Keratinocyte (primary cell): ENCODE measurements around the gene APP. TPM values are rescaled to one million over a fixed set of nuclear protein-coding genes. Genes with fewer than 3 reads are reported as not detected.

Experiments used
- DNase-seq: peaks from one replicate; pipeline ENCODE4 v3.0.0-alpha.2; 2011; ENCODE audit warnings: low read depth, missing footprints, low spot score
- FAIRE-seq: peaks from 2 replicates; lab custom pipeline; 2011; peaks lifted over from hg19 to GRCh38; lab: Jason Lieb, UNC
- H2AFZ ChIP-seq: 2 replicates; pipeline ENCODE4 v1.6.0; 2012; ENCODE audit warnings: low read length, control low read depth, inconsistent platforms; ENCODE audit not compliant: control insufficient read depth
- H3K27ac ChIP-seq: 2 replicates; pipeline ENCODE4 v1.5.1; 2011; ENCODE audit warnings: low read length; ENCODE audit not compliant: control insufficient read depth, insufficient read depth
- H3K27me3 ChIP-seq: 3 replicates; pipeline ENCODE4 v1.6.0; 2011; ENCODE audit warnings: low read length; ENCODE audit not compliant: control insufficient read depth, insufficient read depth; ENCODE audit errors: extremely low read depth
- H3K36me3 ChIP-seq, 2 experiments: 2 replicates in 1 of 2; 3 replicates in 1 of 2; pipeline ENCODE4 v1.5.1; 2011; ENCODE audit warnings: low read length in 2 of 2, mild to moderate bottlenecking in 1 of 2; ENCODE audit not compliant: control insufficient read depth in 2 of 2, insufficient read depth in 2 of 2; ENCODE audit errors: extremely low read depth in 1 of 2
- H3K4me1 ChIP-seq: 3 replicates; pipeline ENCODE4 v1.5.1; 2011; ENCODE audit warnings: low read length; ENCODE audit not compliant: control insufficient read depth, insufficient read depth; ENCODE audit errors: extremely low read depth
- H3K4me2 ChIP-seq: 3 replicates; pipeline ENCODE4 v1.6.0; 2011; ENCODE audit warnings: low read depth, low read length; ENCODE audit not compliant: control insufficient read depth, insufficient read depth; ENCODE audit errors: extremely low read depth
- H3K4me3 ChIP-seq, 3 experiments: fragments of 200-600 bp in 1 of 3; sonication (generic) in 1 of 3; 2 replicates in 2 of 3; 3 replicates in 1 of 3; pipeline ENCODE4 v1.5.1; 2011 to 2016; ENCODE audit warnings: low read length in 3 of 3, mild to moderate bottlenecking in 3 of 3, control low read depth in 2 of 3, inconsistent platforms in 1 of 3, low read depth in 1 of 3, mixed read lengths in 1 of 3, mixed run types in 1 of 3, moderate library complexity in 1 of 3; ENCODE audit not compliant: control insufficient read depth in 2 of 3, insufficient read depth in 2 of 3; ENCODE audit errors: extremely low read depth in 1 of 3
- H3K79me2 ChIP-seq: 2 replicates; pipeline ENCODE4 v1.6.0; 2012; ENCODE audit warnings: low read length; ENCODE audit not compliant: control insufficient read depth, insufficient read depth
- H3K9ac ChIP-seq: 3 replicates; pipeline ENCODE4 v1.6.0; 2011; ENCODE audit warnings: low read length; ENCODE audit not compliant: control insufficient read depth, insufficient read depth; ENCODE audit errors: extremely low read depth
- H3K9me1 ChIP-seq: 3 replicates; pipeline ENCODE4 v1.6.0; 2011; ENCODE audit warnings: low read length; ENCODE audit not compliant: control insufficient read depth, insufficient read depth; ENCODE audit errors: extremely low read depth
- H3K9me3 ChIP-seq: 2 replicates; pipeline ENCODE4 v1.5.1; 2012; ENCODE audit warnings: low read depth, low read length; ENCODE audit not compliant: control insufficient read depth
- H4K20me1 ChIP-seq: 3 replicates; pipeline ENCODE4 v1.6.0; 2011; ENCODE audit warnings: low read length; ENCODE audit not compliant: control insufficient read depth, insufficient read depth; ENCODE audit errors: extremely low read depth
- EZH2 ChIP-seq: IDR thresholded peaks from one replicate; pipeline ENCODE4 v1.6.1; 2012; ENCODE audit warnings: inconsistent platforms, mild to moderate bottlenecking, low read length, moderate library complexity
- dilution Hi-C: fragments of 300-500 bp; cut with MboI; formaldehyde crosslinking; loops from one replicate; pipeline ENCODE4 v1.7.0; 2020; ENCODE audit warnings: low sequenced_read_pairs; ENCODE audit not compliant: extremely low pct_ligation_motif_present
- polyA plus RNA-seq, 5 experiments: library from polyadenylated mRNA; depleted of rRNA in 3 of 5; stranded (reverse) in 3 of 5; stranded (forward) in 1 of 5; unstranded in 1 of 5; fragments of >200 nt; gene quantifications; 1 replicate in 1 of 5; 2 replicates in 3 of 5; 3 replicates in 1 of 5; pipeline versions ENCODE4 v1.2.1 to v1.2.3, GENCODE V29; 2011 to 2012; ENCODE audit warnings: missing spikeins in 2 of 5, low read depth in 1 of 5, low replicate concordance in 1 of 5
- TF ChIP-seq, protein P1 (sequence below), 3 experiments: IDR thresholded peaks in 1 of 3; conservative IDR thresholded peaks in 1 of 3; optimal IDR thresholded peaks in 1 of 3; 2 replicates in 2 of 3; 3 replicates in 1 of 3; pipeline versions ENCODE3 to v1.5.1; 2011; ENCODE audit warnings: low read length in 3 of 3, mild to moderate bottlenecking in 3 of 3, moderate library complexity in 2 of 3, control low read depth in 1 of 3, inconsistent platforms in 1 of 3; ENCODE audit not compliant: insufficient read depth in 2 of 3; ENCODE audit errors: extremely low read depth in 1 of 3

Gene APP
- polyA plus RNA-seq, 1 donor (not counting 4 experiments of a cell fraction or from before 2014, with no cell fraction given), result 1,015 TPM

GRCh38 chr21:26194811-26195251, 24.3 kb upstream of the APP start:
- H2AFZ ChIP-seq, result peak overlapping the region; percentile 6
- no peaks in the 10 kb centered on the region for H3K79me2 ChIP-seq
- H3K27ac ChIP-seq, result no peak overlapping the region
- H3K4me1 ChIP-seq, result peaks cover 14% of the 10 kb centered on the region
- H3K9me1 ChIP-seq, result no peaks in the 10 kb centered on the region
- DNase-seq (no peak), FAIRE-seq (no peak)
- dilution Hi-C loops, result no loop called here
- H3K36me3 ChIP-seq, result no peaks in the 10 kb centered on the region
- no peaks in the 10 kb centered on the region for H4K20me1 ChIP-seq
- H3K9ac ChIP-seq, result no peak overlapping the region
- no peak overlapping the region for H3K4me3 ChIP-seq
- H3K9me3 ChIP-seq, result no peaks in the 10 kb centered on the region
- TF ChIP-seq, protein P1, sequence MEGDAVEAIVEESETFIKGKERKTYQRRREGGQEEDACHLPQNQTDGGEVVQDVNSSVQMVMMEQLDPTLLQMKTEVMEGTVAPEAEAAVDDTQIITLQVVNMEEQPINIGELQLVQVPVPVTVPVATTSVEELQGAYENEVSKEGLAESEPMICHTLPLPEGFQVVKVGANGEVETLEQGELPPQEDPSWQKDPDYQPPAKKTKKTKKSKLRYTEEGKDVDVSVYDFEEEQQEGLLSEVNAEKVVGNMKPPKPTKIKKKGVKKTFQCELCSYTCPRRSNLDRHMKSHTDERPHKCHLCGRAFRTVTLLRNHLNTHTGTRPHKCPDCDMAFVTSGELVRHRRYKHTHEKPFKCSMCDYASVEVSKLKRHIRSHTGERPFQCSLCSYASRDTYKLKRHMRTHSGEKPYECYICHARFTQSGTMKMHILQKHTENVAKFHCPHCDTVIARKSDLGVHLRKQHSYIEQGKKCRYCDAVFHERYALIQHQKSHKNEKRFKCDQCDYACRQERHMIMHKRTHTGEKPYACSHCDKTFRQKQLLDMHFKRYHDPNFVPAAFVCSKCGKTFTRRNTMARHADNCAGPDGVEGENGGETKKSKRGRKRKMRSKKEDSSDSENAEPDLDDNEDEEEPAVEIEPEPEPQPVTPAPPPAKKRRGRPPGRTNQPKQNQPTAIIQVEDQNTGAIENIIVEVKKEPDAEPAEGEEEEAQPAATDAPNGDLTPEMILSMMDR (optimal IDR thresholded peaks at IDR 0.05 in 1 of 3, IDR thresholded peaks at IDR 0.05 in 1 of 3, conservative IDR thresholded peaks at IDR 0.05 in 1 of 3; ENCODE audit: extremely low read depth in 1 of 3, insufficient read depth in 2 of 3, low read length in 3 of 3), result no peak
- TF ChIP-seq EZH2, result no peak
- H3K4me2 ChIP-seq, result no peak overlapping the region
- H3K27me3 ChIP-seq, result no peaks in the 10 kb centered on the region

GRCh38 chr21:26194326-26194725, 23.8 kb upstream of the APP start:
- Histone ChIP-seq H3K36me3 (no peaks in the 10 kb centered on the region), H2AFZ (no peak overlapping the region), H3K9me1 (no peaks in the 10 kb centered on the region), H3K27me3 (no peaks in the 10 kb centered on the region), H3K9ac (no peak overlapping the region), H4K20me1 (no peaks in the 10 kb centered on the region), H3K4me1 (peaks cover 9% of the 10 kb centered on the region), H3K27ac (no peak overlapping the region), H3K4me3 (no peak overlapping the region), H3K79me2 (no peaks in the 10 kb centered on the region), H3K9me3 (no peaks in the 10 kb centered on the region), H3K4me2 (no peak overlapping the region)
- TF ChIP-seq, protein P1 (optimal IDR thresholded peaks at IDR 0.05 in 1 of 3, IDR thresholded peaks at IDR 0.05 in 1 of 3, conservative IDR thresholded peaks at IDR 0.05 in 1 of 3; ENCODE audit: extremely low read depth in 1 of 3, insufficient read depth in 2 of 3, low read length in 3 of 3), result no peak
- TF ChIP-seq EZH2, result no peak
- dilution Hi-C loops, result no loop called here
- DNase-seq (no peak), FAIRE-seq (no peak)
